IPS DF 4.7 (cell line): Measurements from ENCODE around the gene ZNF212.
"Not testable (repeated sequence)": the region's sequence is repeated elsewhere in the genome, so short reads cannot be mapped to it uniquely, and the experiment has no call there.

Experiments
- DNase-seq: peaks from one replicate; pipeline ENCODE4 v3.0.0-alpha.2; 2013; ENCODE audit warnings: low spot score; ENCODE audit errors: extremely low read depth

Gene ZNF212

GRCh38 chr7:149252378-149252777 lies 12.9 kb downstream of the ZNF212 start:
- DNase-seq = no peak

DNA sequence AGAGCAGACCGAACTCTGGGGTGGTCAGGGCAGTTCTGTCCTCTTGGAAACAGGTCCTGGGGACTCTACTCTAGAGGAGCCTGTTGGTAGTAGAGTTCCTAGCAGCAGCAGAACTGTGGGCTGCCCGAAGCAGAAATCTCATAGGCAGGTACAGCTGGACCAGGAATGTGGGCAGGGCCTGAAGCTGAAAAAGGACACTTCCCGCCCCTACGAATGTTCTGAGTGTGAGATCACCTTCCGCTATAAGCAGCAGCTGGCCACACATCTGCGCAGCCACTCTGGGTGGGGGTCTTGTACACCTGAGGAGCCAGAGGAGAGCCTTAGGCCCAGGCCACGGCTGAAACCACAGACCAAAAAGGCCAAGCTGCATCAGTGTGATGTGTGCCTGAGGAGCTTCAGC lies 14.2 kb downstream of the ZNF212 start:
- DNase-seq = no peak

DNA sequence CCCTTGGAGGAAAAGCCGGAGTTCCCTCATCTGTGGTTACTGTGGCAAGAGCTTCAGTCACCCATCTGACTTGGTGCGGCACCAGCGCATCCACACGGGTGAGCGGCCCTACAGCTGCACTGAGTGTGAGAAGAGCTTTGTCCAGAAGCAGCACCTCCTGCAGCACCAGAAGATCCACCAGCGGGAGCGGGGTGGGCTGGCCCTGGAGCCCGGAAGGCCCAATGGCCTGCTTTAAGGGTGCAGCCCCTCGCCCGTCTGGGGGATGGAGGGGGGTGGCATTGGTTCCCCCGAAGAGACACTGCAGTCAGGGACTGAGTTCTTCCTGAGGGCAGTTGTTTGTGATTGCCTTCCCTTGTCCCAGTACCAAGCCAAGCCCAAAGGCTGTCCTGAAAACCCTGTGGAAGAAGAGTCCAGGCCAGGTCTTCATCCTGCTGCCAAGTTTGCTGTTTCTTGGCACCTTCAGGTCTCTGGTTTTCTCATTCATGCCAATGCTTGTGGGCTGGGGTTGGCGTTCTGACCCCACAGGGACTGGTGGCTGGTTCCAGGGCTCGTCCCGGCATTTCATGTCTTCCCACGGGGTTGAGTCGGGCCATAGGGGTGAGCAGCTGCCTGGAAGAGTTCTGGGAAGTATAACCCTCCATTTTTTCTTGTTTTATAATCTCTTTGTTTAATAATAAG lies 14.9 kb downstream of the ZNF212 start:
- DNase-seq = no peak

DNA sequence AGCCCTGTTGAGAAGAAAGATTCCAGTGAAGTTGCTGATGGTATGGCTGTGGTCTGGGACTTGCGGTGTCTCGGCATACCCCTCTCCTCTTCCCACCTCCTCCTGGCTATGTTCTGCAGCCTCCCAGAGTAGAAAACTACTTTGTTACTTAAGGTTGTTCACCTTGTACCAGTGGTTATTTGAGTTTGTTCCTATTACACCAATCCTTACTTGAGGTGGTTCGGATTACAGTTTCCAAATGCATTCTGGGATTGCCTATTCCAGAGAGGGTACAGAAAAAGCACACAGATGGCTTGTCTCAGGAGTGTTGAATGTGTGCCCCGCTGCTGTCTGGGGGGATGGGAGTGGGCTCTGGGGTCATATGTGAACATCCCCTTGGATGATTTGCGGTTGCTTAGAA lies 15.7 kb downstream of the ZNF212 start:
- DNase-seq = no peak

GRCh38 chr7:149256568-149256967 lies 17.1 kb downstream of the ZNF212 start:
- no peak for DNase-seq

GRCh38 chr7:149257146-149257545 lies 17.7 kb downstream of the ZNF212 start:
- no peak for DNase-seq

- DNase-seq = no peak
Observed at GRCh38 chr7:149261316-149261828, 21.9 kb downstream of the ZNF212 start.

DNA sequence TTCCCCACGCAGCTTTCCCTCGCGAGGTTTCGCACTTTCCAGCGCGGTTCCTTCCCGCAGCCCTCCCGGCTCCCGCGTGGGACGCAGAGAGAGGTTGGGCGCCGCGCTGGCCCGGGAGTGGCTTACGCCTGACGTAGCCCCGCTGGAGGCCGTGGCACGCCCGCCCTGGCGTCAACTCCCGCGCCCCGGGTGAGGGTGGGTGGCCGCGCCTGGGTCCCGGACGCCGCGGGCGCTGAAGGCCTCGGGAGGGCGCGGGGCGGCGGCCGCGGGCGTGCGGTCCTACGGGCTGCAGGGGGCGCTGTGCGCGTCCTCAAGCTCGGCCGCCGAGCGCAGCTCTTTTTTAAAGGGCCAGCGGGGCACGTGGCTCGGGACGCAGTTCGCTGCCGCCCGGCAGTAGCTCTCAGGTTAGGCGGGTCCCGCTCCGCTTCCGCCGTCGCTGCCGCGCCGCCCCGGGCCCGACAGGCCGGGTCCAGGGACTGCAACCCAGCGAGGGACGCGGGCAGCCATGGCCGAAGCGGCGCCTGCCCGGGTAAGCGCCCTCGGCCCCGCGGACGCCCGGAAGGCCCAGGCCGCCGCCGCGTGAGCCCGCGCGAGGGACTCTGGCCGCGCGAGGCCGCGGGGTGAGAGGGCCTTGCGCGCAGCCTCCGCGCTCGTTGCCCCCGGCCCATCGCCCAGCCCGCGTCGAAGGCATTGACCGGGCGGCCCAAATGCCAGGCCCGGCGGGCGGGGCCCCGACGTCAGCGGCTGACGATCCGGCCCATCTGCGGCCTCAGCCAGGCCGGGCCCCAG lies 22.6 kb downstream of the ZNF212 start, which contains the start of gene ZNF783:
ZNF783 (plus strand) TSS at position 368 of the 789 bp plus-strand sequence; CDS start at position 506, 138 bp downstream.
- no peak for DNase-seq

- no peak for DNase-seq
Observed at GRCh38 chr7:149266451-149266850, 27.0 kb downstream of the ZNF212 start.

DNA sequence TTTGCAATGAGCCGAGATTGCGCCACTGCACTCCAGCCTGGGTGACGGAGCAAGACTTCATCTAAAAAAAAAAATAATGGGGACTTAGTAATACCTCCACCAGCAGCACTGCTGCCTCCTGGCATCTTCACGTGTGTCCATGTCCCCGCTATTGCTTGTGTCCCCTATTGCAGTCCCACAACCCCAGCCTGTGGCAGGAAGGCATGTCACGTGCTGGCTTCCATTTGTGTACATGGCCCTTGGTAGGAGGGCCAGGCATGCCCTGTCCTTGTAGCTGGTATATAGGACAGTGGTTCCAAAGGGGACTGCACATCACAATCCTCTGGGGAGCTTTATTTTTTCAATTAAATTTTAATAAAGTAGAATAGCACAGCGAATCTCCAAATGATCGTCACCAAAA lies 28.3 kb downstream of the ZNF212 start:
- DNase-seq = no peak

DNA sequence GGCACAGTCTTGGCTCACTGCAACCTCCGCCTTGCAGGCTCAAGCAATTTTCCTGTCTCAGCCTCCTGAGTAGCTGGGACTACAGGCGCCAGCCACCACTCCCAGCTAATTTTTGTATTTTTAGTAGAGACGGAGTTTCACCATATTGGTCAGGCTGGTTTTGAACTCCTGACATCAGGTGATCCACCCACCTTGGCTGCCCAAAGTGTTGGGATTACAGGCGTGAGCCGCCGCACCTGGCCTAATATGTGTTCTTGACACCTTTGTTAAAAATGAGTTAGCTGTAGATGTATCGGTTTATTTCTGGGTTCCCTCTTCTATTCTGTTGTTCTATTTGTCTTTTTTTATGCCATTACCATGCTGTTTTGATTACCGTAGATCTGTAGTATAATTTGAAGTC lies 35.0 kb downstream of the ZNF212 start:
- not testable (repeated sequence) for DNase-seq

- DNase-seq = no peak
Observed at GRCh38 chr7:149277871-149278270, 38.4 kb downstream of the ZNF212 start.

DNA sequence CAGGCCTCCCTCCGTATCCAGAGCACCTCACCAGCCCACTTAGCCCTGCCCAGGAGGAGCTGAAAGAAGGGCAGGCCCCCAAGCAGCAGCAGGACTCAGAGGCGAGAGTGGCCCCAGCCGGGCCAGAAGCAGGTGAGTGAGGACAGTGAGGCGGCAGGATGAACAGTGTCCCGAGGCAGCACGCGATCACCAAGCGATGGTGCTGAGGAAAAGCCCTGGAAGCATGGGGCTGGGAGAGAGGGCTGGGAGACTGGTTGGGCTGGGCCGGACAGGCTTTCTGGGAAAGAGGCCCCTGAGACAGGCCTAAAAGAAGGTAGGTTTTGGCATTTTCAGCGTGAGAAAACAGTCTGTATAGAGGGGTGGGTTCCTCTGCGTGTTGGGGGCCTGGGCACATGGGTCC lies 38.9 kb downstream of the ZNF212 start:
- DNase-seq = no peak

- DNase-seq = no peak
Observed at GRCh38 chr7:149279111-149279743, 39.8 kb downstream of the ZNF212 start.

DNA sequence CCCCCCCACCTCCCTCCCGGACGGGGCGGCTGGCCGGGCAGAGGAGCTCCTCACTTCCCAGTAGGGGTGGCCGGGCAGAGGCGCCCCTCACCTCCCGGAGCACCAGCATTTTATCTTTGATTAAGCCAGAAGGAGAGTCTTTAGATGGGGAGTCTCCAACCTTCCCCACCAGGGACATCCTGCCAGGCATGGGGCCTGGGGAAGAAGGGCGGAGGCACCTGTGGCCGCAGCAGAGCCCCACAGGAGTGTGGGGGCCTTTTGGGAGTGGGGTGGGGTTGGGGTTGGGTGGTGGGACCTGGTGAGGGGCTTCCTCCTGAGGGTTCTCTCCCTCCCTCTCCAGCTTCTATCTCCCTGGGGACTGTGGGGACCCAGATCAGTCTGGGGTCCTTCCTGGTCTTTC lies 40.7 kb downstream of the ZNF212 start:
- no peak for DNase-seq

DNA sequence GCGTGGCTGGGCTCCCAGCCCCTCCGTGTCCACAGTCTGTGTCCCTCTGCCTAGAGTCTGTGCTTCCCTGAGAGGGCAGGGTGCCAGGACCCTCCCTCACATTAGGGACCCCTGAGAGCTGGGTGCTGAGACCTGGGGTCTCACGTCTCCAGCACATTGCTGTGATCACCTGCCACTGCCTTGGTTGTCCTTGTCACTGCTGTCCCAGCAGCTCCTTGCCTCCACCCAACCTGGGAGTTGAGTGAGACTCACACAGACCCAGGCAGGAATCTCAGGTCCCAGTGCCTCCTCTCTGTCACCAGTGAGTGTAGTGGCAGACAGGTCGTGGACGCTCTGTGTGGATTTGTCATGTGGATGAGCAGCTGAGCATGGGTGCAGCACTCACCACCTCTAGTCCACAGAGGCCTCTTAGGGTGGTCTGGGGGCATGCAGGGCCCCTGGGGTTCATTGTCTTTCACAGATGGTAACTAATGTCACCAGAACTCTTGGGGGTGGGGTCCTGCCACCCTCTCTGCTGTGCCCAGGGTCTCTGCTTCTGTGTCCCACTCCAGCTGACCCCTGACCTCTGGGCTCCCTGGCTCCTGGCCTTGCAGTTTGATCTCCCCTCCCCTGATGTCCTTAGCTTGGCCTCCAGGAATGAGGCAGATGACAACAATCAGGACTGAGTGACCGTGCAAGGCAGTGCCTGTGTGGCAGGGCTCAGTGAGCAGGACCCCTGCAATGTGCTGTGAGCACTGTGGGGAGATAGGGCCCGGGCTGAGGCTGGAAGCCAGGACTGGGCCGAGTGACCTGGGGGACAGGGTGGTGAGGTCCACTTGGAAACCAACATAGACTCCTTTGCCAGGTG lies 41.4 kb downstream of the ZNF212 start:
- no peak for DNase-seq

GRCh38 chr7:149281508-149282330 lies 42.3 kb downstream of the ZNF212 start:
- DNase-seq = no peak

GRCh38 chr7:149282331-149282655 lies 42.8 kb downstream of the ZNF212 start:
- DNase-seq = no peak

DNA sequence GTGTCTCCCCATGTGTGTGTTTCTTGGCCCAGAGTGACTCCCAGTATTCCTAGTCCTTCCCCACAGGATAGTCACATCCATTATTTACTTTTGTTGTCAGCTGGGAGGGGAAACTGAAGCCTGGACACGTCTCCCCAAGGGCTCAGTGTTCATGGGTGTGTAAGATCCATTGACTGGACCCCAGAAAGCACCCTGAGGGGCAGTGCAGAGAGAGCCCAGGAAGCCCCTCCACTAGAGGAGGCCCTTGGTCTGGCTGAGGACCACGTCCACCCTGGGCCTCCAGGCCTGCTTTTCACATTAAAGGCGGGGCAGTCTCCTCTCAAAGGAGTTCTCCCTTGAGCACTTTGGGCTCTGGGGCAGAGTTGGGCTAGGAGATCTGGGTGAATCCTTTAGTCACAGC lies 43.9 kb downstream of the ZNF212 start:
- no peak for DNase-seq

DNA sequence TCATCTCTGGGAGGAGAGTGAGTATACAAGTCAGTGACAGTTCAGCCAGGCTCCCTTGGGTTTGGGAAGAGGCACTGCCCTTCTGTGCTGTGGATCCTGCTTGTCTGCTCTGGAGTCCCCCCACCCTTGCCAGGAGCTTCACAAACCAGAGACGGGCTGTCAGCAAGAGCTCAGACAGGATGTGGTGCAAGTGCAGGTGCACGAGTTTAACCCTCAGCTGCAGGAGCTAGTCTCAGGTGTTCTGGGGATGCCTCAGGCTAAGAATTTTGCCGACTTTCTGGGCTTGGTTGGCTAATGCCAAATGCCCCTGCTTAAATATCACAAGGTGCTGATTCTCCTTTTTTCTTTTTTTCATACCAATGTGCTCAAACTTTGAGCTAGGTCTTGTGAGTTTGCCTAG lies 44.9 kb downstream of the ZNF212 start:
- DNase-seq = no peak
